Left cardiac atrium (tissue), 4 donors: ENCODE measurements around the gene PASK. TPM values are rescaled to one million over a fixed set of nuclear protein-coding genes. Genes with fewer than 3 reads are reported as not detected.
"Not testable (repeated sequence)": the region's sequence is repeated elsewhere in the genome, so short reads cannot be mapped to it uniquely, and the experiment has no call there.

Experiments used
- ATAC-seq, 2 donors: fragments of 200-7000 bp; cut with Tn5 transposase; one replicate each; pipeline ENCODE4 v1.9.1; 2020; ENCODE audit warnings: mild to moderate bottlenecking in 2 of 2, moderate library complexity in 2 of 2
- DNase-seq: peaks from one replicate; pipeline ENCODE4 v3.0.0-alpha.2; 2020
- intact Hi-C, 2 donors: fragments of 100-400 bp; cut with DNase I; formaldehyde crosslinking; loops; one replicate each; pipeline versions ENCODE4 v1.14.1 to v1.15.1; 2022 to 2023
- total RNA-seq, 2 donors: library from RNA; stranded (reverse); fragmentation: NEBNext Ultra II Directional; extraction: Animal tissue kit (Norgen Biotek cat#: 25700); gene quantifications; one replicate each; pipeline ENCODE4 v1.2.1, GENCODE V29; 2021
- donor health status: DM: no; HTN: yes; CAD: no.
- donor health status: DM: no; HTN: yes; CAD: no; lungs with severe emphysema.
- donor health status: DM: yes; HTN: yes; CAD: no.
- donor health status: Dilated cardiomyopathy.

The PASK gene
- total RNA-seq, 2 donors from 2014 or later = 1.7 to 4.6 TPM

DNA sequence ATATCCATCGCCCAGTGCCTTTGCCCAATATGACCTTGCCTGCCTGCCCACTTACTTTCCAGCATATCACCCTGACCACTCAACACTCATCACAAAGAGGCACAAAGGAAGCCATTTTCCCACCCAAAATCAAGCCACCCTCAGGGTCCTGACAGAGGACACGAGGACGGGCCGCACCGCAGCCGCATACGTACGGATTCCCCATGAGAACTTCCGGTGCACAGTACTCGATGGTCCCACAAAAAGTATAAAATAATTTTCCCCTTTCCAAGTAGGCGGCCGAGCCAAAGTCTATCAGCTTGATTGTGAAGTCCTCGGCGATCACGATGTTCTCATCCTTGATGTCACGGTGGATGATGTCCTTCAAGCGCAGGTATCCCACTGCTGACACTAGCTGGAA, 37.2 kb downstream of the PASK start:
- DNase-seq (no peak), ATAC-seq (no peak)
- intact Hi-C loops = no loop called here

DNA sequence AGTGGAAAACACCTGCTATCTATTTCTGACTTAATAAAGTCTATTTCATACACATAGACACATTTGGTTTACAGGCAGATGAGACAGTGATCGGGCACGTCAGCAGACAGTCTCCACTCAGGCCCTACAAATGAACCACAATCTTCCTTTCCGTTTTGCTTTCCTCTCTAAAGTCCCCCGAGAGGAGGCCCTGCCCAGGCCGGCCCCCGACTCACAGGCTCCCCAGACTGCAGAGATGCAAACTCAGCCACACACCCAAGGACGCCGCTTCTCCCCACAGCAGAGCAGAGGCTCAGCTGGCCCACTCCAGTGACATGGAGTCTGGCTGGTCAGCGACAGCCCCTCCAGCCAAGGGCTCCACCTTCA, 37.8 kb downstream of the PASK start:
- no peak for DNase-seq
- intact Hi-C loops = no loop called here
- ATAC-seq = no peak

DNA sequence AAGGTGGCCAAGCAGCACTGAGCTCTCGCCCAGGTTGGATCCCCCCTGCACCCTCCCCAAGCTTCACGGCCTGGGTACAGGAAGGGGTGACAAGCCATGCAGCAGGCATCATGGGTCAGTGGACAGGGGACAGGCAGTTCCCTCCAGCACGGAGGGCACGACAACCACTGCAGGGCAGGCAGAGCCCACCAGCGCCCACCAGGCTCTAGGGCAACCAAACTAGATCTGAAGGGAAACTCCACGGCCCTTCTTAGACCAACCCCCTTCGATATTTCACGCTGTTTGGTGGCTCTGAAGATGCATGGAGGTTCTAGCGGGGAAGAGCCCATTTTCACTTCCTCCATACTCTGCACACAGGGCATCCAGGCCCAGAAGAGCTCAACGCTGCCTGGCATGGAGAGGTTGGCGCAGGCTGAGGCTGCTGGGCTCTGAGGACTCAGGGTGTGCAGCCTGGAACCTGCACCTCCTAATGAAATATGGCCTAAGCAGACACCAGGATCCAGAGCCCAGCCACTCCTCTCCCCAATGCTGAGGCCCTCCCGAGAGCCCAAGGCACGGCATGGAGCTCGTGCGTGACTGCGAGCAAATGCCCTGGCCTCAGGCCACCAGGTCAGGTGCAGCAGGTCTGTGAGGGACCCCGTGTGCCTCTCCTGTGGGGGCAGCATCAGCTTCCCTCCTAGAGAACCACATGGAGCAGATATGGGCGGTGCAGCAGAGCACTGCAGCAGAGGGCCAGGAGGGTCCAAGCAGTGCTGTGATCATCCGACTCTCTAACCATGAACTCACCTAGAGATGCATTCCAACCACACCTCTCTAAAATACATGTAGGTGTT, 38.4 kb downstream of the PASK start:
- DNase-seq (no peak), ATAC-seq (no peak)
- intact Hi-C loops = no loop called here

DNA sequence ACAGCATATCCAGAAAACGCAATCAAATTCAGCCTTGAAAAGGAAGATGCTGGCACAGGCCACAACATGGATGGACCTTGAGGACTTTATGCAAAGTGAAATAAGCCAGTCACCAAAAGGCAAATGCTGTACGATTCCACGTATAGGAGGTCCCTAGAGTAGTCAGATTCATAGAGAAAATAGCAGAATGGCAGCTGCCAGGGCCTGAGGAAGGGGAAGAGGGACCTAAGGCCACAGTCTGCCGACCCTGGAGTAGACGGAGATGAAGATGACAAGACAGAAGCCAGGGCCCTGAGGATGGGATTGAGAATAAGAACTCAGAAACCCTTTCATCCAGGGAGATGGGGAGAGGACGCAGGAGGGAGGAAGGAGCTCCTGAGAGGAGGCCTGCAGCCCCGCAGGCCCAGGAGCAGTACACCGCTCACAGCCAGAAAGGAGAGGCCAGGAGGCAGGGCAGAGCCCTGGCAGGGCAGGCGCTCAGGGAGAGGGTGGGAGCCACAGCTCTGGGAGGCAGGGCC, 39.1 kb downstream of the PASK start:
- intact Hi-C loops = no loop called here
- no peak for DNase-seq
- no peak for ATAC-seq

DNA sequence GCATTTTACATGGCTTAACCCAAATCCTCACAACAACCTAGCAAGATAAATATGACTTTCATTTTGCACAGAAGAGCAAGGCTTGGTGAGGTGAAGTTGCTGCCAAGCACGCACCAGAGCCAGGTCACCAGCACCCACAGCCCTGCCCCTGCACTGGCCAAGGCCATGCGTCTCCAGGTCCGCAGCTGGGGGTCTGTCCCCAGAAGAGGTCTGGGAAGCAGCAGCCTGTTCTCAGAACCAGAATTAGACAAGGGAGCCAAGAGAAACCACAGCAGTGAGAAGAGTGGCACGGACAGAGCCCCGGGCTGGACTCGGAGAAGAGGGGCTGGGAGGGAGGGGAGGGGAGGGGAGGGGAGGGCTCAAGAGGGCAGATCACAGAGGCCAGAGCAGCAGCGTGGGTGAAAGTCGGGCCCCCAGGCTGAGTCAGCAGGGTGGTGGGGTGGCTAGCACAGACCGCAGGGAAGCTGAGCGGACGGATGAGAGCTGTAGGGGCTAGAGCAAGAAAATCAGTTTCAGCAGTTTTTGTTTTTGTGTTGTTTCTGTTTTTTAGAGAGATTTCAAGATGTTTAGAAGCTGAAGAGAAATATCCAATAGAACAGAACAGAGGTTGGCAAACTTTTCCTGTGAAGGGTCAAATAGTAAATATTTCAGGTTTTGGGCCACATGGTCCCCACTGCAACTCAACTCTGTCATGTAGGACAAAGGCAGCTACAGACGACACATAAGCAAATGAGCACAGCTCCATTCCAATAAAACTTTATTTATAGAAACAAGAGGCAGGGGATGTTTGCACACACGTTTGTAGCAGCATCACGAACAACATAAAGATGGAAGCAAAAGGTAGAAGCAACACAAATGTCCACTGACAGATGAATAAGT, 39.8 kb downstream of the PASK start:
- intact Hi-C loops = no loop called here
- ATAC-seq (no peak), DNase-seq (no peak)

DNA sequence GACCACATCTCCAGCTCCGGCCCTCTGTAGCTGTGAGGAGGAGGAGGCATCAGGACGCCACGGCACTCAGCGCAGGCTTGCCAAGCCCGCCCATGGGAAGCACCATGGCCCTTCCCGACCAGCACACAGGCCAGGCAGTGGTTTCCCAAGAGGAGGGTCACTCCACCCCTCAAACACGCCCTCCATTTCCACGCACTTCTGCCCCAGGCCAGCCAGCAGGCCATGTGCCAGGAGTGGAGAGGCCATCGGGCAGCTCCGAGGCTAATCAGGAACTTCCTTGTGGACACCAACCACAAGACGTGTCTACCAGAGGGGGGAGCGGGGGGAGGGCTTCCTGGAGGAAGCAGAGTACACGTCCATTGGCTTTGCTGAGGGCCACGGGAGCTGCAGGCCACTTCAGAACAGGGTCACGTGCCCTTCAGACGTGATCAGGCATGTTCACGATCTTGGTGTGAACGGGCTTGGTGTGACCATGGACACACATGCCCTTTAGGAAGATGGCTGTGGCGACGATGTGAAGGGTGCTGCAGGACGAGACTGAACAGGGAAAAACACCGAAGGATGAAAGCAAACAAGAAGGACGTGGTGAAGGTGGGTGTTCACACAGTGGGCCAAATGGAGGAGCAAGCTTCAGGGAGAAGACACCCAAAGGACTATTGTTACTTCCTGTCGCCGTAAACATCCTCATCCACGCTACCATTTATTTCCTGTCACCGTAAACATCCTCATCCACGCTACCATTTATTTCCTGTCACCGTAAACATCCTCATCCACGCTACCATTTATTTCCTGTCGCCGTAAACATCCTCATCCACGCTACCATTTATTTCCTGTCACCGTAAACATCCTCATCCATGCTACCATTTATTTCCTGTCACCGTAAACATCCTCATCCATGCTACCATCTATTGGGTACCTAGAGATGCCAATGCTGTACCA, 40.7 kb downstream of the PASK start:
- DNase-seq = no peak
- intact Hi-C loops = no loop called here
- no peak for ATAC-seq

DNA sequence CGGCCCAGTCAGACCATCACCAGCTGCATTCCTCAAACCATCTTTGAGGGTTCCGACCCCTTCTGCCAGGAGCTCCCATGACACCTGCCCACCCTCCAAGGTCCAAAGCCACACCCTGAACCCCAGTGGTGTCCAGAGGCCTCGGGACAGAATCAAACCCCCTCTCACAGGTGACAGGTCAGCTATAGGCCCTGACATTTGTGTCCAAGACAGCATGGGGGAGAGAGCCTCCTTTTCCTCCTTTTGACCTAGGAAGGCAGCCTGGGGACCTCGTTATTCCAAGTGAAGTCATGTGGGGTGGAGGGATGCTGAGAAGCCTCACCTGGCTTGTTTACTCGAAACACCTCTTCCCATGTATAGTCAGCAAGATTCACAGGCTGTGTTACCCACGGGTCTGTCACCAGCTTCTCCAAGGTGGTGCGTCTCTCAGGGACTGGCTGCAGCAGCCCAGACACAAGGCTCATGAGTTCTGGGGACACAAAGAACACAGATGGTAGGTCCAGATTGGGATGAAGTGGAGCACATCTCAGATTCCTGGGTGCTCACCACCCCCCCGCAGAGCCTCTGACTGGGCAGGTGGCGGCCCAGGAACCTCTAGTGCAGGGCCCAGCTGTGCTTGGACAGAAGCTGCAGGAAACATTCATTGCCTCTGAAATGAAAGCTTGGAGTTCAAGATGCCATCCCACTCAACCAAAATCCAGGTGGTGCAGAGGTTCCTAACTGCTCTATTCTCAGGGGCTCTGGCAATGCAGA, 42.1 kb downstream of the PASK start:
- no peak for ATAC-seq
- DNase-seq = no peak
- intact Hi-C loops = no loop called here

DNA sequence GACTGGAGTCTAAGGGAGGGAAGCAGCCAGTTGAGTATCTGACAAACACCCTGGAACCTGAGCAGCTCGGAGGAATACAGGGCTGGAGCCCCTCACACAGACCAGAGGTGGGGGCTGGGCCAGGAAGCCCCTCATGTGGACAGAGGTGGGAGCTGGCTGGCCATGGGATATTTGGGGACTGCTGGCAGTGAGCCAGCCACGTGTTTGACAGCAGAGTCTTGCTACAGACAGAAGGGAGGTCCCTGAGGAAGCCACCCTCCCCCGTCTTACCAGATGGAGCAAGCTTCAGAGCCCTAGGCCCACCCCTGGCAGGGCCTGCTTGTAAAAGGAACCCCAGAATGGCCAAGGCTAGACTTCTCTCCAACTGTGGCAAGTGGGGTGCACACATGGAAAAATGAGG, 43.6 kb downstream of the PASK start:
- no peak for ATAC-seq
- intact Hi-C loops = no loop called here
- DNase-seq = no peak

DNA sequence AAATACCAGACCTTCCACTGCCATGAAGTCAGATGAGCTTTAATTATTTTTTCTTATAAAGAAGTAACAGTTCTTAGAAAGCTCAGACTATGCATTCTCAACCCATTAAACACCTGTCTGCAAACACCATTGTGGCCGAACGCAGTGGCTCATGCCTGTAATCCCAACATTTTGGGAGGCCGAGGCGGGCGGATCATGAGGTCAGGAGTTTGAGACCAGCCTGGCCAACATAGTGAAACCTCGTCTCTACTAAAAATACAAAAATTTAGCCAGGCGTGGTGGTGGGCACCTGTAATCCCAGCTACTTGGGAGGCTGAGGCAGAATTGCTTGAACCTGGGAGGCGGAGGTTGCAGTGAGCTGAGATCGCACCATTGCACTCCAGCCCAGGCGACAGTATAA, 44.7 kb downstream of the PASK start:
- not testable (repeated sequence) for ATAC-seq, DNase-seq
- intact Hi-C loops = loop anchor here in 1 of 2 donors (5.0 kb wide), 2 partner anchors 48 to 113 kb away; partner anchors contain the start of gene PPP1R7

DNA sequence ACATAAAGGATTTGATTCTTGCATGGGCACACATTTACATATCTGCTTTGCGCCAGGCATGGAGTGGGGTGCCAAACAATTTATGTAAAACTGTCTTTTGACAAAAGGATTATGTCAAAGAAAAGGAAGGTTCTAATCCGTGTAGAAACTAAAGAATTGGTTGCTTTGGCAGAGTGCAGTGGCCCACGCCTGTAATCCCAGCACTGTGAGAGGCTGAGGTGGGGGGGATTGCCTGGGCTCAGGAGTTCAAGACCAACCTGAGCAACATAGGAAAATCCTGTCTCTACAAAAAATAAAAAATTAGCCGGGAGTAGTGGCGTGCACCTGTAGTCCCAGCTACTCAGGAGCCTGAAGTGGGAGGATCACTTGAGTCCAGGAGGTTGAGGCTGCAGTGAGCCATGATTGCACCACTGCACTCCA, 46.1 kb downstream of the PASK start:
- no peak for ATAC-seq
- intact Hi-C loops = loop anchor here in 1 of 2 donors (5.0 kb wide), 2 partner anchors 49 to 114 kb away; partner anchors contain the start of gene PPP1R7
- DNase-seq = no peak

DNA sequence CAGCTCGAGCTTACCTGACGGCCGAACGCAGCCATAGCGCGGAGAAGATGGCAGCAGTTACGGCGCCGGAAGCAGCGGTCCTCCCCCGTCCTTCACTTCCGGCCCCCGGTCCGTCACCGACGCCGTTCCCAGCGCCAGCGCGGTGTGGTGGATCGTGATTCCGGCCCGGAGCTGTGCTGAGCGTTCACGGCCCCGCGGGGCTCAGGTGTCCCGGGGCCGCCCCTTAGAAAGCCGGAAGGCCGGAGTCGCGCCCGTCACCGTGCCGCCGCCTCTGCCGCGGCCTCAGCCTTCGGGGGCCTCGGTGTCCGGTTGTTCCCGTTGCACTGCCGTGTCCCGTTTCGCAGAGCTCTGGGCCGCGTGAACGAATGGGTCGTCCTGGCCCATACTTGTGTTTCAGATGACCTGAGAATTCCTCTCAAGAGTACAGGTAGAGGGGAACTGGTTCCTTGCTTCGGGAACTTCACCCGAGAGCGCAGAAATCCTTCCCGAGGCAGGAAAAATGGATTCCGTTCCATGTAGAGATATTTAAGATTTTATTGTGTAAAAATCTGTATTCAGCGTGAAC, 47.0 kb downstream of the PASK start, which contains the start of gene MTERF4:
Gene MTERF4 (minus strand): TSS at position 49 of the 565 bp plus-strand sequence. CDS start 14 bp downstream, at position 35.
- peak; percentile 89 for DNase-seq
- ATAC-seq = peak; percentile 99 to 100
- intact Hi-C loops = loop anchor here in 1 of 2 donors (5.0 kb wide), 2 partner anchors 50 to 115 kb away; partner anchors contain the start of gene PPP1R7

DNA sequence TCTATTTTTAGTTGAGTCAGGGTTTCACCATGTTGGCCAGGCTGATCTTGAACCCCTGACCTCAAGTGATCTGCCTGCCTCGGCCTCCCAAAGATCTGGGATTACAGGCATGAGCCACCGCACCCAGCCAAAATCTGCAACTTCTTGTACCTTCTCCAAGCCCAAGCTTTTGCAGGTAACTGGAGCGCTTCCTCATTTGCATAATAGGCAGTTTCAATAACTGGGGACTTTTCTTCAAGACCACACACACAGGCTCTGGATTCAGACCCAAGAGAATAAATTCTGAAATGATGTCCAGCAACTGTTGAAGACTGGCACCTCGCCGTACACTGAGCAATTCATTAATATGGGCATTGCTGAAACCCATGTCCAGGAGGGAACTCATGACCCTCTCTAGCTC, 50.0 kb downstream of the PASK start:
- no peak for ATAC-seq
- intact Hi-C loops = no loop called here

DNA sequence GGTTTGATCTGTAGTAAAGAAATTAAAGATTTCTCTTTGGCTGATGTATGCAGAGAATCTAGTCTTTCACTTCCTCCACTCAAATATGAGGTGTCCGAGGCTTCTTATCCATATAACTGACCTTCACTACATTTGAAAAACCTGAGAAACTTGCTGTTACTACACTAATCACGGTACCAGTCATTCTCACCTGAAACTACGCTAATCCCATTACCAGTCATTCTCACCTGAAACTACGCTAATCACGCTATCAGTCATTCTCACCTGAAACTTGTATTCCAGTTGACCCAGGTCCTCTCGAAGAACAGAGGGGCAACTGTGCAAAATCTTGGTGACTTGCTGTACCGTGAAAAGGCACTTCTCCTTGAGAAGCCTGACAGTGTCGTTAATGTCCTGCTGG, 52.3 kb downstream of the PASK start:
- DNase-seq (no peak), ATAC-seq (no peak)
- intact Hi-C loops = no loop called here

More for the DNA sequence above, 50.0 kb downstream of the PASK start:
- DNase-seq = no peak

DNA sequence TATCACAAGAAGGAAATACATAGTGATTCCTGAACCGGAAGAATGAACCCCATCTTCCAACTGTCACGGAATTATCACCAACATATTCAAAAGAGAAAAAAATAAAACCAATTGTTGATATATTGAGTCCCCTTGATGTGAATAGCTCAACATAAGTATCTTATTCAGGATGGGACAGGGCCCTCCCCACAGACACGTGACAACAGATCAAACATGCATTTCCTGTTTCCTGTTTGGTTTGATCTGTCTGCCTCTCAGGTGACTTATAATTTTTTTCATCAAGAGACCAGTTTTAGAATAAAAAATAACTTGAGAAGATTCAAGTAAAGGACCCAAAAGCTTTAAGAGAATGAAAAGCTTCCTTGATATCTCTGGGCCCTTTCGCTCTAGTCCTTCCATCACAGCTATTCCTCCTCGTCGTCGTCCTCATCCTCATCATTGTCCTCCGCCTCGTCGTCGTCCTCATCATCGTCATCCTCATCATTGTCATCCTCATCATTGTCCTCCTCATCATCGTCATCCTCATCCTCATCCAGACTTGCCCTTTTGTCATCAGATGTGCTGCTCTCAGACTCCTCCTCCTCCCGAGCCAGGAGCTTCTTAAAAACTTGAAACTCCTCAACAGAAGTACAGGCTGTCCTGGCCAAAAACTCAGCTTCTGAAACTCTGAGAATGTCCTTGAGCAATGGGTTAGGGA, 53.5 kb downstream of the PASK start:
- intact Hi-C loops = no loop called here
- no peak for ATAC-seq
- no peak for DNase-seq

DNA sequence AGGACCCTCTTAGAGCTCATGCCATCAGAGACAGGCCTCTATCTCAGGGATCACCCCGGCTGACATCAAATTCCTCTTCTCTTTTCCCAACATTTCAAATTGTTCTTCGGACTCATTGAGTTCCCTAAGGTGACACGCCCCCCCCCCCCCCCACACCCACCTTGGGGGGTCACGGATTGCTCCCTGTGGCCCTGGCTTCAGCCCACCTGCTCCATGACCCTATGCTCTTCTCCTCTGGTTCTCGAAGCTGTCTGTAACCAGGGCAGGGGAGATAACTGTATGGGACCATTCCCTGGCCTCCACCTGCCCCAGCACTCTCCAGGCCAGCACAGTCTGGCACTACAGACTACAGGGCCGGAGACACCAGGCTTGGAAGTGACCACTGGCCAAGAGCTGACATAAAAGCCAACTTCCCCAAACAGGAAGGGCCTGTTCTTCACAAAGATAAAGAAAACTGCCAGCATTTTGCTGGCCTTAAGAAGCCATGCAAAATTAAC, 54.3 kb downstream of the PASK start:
- intact Hi-C loops = no loop called here
- ATAC-seq (no peak), DNase-seq (no peak)

DNA sequence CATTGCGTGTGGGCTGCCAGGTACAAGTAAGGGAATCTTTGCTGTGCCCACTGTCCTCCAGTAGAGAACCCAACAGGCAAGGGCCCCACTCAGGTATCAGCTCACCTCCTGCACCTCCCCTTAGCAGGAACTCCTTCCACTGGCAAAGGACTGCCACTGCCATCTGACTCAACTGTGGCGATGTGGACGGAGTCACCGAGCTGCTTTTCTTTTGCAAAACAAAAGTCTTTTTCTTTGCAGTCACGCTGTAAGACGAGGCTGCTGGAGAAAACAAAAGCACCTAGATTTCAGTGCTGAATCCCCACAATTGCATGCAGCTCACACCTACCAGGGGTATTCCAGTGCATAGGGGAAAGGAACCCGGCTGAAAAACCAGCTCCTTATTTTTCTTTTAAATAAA, 55.1 kb downstream of the PASK start:
- no peak for DNase-seq
- ATAC-seq = no peak
- intact Hi-C loops = no loop called here
